DOHH2 (cell line): Measurements from ENCODE around the gene CACNA2D3.

Experiments
- H3F3A ChIP-seq: fragments of 200-600 bp; sonication (generic), shearing (Covaris generic); 2 replicates; pipeline ENCODE4 v1.6.0; 2016; ENCODE audit warnings: antibody characterized with exemption, mild to moderate bottlenecking; ENCODE audit not compliant: control insufficient read depth, insufficient read depth
- H3K27ac ChIP-seq: fragments of 200-600 bp; sonication (generic); 2 replicates; pipeline ENCODE4 v1.5.1; 2014; ENCODE audit warnings: low read depth, mild to moderate bottlenecking, low read length, moderate library complexity
- H3K27me3 ChIP-seq: fragments of 200-600 bp; sonication (generic); 2 replicates; pipeline ENCODE4 v1.6.1; 2014; ENCODE audit warnings: mild to moderate bottlenecking, low read length, mixed read lengths; ENCODE audit not compliant: control insufficient read depth
- H3K36me3 ChIP-seq: fragments of 200-600 bp; sonication (generic); 2 replicates; pipeline ENCODE4 v1.6.1; 2014; ENCODE audit warnings: mild to moderate bottlenecking, low read length, moderate library complexity, mixed read lengths; ENCODE audit not compliant: control insufficient read depth
- H3K4me1 ChIP-seq: fragments of 200-600 bp; sonication (generic); 2 replicates; pipeline ENCODE4 v1.6.1; 2014; ENCODE audit warnings: mild to moderate bottlenecking, low read length, mixed read lengths; ENCODE audit not compliant: control insufficient read depth
- H3K4me2 ChIP-seq: fragments of 200-600 bp; sonication (generic); 2 replicates; pipeline ENCODE4 v1.6.0; 2014; ENCODE audit warnings: mild to moderate bottlenecking, low read length, moderate library complexity
- H3K4me3 ChIP-seq: fragments of 200-600 bp; sonication (generic); 2 replicates; pipeline ENCODE4 v1.5.1; 2014; ENCODE audit warnings: mild to moderate bottlenecking, low read length, mixed read lengths
- H3K79me2 ChIP-seq: fragments of 200-600 bp; sonication (generic); 2 replicates; pipeline ENCODE4 v1.6.1; 2014; ENCODE audit warnings: mild to moderate bottlenecking, low read length, mixed read lengths; ENCODE audit not compliant: control insufficient read depth
- H3K9me2 ChIP-seq: fragments of 200-600 bp; sonication (generic); replicated peaks from 2 replicates; pipeline ENCODE4 v1.6.1; 2014; ENCODE audit warnings: mild to moderate bottlenecking, low read length, mixed read lengths; ENCODE audit not compliant: control insufficient read depth
- H3K9me3 ChIP-seq: fragments of 200-600 bp; sonication (generic); 2 replicates; pipeline ENCODE4 v1.6.1; 2014; ENCODE audit warnings: antibody characterized with exemption, low read length, mixed read lengths; ENCODE audit not compliant: control insufficient read depth, insufficient read depth
- H4K20me1 ChIP-seq: fragments of 200-600 bp; sonication (generic); 2 replicates; pipeline ENCODE4 v1.6.0; 2014; ENCODE audit warnings: low read depth, mild to moderate bottlenecking, antibody characterized with exemption, low read length, moderate library complexity; ENCODE audit not compliant: control insufficient read depth, insufficient read depth
- EZH2phosphoT487 ChIP-seq: fragments of 200-600 bp; sonication (generic); IDR thresholded peaks from 2 replicates; pipeline ENCODE4 v1.6.1; 2017; ENCODE audit warnings: borderline replicate concordance, mild to moderate bottlenecking, antibody characterized with exemption, low read length, moderate library complexity, mixed read lengths
- TF ChIP-seq, protein P1 (sequence below): fragments of 200-600 bp; sonication (generic); IDR thresholded peaks from one replicate; pipeline ENCODE4 v1.5.1; 2014; ENCODE audit warnings: antibody characterized with exemption, mild to moderate bottlenecking, low read depth, low read length; ENCODE audit not compliant: poor library complexity, severe bottlenecking

The CACNA2D3 gene

DNA sequence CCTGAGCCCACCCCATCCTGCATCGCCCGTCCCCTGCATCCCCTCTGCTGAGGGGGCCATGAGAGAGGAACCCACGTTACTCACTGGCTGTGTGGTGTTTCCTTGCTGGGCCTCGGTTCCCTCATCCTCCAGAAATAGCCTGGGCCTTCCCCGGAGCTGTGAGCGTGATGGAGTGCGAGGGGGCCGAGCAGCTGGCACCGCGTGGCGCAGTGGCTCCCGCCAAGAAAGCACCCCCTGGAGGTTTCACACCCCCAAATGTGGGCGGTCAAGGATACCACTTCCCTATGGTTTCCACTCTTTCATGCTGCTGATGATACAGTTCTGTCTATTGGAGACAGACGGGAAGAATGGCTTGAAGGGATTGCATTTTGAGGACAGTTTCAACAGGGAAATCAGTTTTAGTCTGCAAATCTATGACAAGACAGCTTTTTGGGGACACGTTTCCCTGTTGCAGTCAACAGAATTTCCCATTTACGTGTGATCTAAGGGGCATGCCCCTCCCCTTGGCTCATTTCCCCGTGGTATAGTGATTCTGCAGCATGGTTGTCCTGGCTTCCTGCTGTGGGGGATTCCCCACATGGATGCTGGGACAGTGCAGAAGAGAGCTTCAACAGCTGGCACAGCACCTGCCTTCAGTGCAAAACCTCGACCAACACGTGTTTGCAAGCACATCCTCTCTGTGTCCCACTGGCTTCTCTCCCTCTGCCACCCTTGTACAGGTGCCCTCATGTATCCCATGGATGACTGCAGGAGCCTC is 428.0 kb downstream of the CACNA2D3 start:
- Histone ChIP-seq H4K20me1 (no peaks in the 10 kb centered on the region), H3K36me3 (no peaks in the 10 kb centered on the region), H3K9me2 (no peaks in the 10 kb centered on the region), H3K27me3 (no peaks in the 10 kb centered on the region), H3K4me1 (no peaks in the 10 kb centered on the region), H3K79me2 (no peaks in the 10 kb centered on the region), H3K9me3 (no peaks in the 10 kb centered on the region), H3K4me3 (no peak overlapping the region), H3K4me2 (no peak overlapping the region), H3K27ac (no peak overlapping the region), H3F3A (no peaks in the 10 kb centered on the region)
- TF ChIP-seq, protein P1, sequence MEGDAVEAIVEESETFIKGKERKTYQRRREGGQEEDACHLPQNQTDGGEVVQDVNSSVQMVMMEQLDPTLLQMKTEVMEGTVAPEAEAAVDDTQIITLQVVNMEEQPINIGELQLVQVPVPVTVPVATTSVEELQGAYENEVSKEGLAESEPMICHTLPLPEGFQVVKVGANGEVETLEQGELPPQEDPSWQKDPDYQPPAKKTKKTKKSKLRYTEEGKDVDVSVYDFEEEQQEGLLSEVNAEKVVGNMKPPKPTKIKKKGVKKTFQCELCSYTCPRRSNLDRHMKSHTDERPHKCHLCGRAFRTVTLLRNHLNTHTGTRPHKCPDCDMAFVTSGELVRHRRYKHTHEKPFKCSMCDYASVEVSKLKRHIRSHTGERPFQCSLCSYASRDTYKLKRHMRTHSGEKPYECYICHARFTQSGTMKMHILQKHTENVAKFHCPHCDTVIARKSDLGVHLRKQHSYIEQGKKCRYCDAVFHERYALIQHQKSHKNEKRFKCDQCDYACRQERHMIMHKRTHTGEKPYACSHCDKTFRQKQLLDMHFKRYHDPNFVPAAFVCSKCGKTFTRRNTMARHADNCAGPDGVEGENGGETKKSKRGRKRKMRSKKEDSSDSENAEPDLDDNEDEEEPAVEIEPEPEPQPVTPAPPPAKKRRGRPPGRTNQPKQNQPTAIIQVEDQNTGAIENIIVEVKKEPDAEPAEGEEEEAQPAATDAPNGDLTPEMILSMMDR, result no peak
- TF ChIP-seq EZH2phosphoT487, result no peak

DNA sequence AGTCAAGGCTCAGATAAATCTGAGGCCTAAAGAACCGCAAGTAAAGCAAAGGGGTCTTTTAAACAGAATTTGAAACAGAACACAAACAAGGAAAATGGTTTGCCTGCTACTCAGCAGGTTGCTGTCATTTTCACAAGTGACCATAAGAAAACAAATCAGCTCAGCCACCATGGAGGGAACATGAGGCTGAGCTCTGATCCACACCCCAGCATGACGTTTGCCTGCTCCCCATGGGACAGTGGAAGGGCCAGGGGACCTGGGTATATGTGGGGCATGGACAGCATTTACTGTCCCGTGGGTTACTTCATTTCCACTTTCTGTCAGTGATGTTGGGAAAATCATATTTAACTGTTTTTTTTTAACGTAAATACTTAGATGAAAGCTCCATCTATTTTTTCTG is 434.3 kb downstream of the CACNA2D3 start:
- TF ChIP-seq, protein P1, result no peak
- no peak for TF ChIP-seq EZH2phosphoT487
- no peaks in the 10 kb centered on the region for H3K4me1 ChIP-seq

DNA sequence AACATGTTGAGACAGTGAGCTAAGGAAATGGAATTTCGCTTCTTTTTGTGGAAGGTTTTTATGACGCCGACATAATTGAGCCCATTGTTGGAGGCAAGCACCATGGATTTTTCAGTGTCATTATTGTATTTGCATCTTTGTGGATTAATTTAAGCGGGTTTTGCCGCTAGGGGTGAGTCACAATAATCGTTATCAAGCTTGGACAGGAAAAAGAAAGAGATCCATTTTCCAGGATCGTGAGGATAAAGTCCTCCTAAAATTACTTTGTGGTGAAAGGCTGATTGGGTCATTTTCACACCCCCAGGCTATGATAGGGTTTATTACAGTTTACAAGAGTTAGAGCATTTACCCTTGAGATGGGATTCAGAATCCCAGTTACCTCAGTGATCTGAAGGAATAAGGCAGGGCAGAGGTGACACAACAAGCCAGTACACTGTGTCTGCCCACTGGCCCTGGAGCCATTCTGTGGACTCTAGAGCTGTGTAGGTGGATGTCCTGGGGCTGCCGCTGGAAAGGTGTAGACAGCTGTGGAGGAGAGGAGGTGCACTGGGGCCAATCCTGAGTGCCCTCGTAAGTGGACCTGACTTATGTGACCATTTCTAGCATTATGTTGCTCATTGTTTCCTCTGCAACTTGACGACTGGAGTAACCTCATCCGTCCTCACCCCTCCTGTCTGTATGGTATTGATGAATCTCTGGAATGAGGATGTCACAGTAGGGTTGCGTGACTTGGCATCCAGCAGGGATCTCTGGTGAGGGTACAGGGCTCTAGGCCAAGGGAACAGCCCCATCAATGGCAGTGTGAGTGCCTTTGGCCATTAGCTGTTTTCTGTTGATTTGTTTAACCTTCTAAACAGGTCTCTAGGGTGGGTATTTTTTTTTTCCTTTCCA is 435.4 kb downstream of the CACNA2D3 start:
- Histone ChIP-seq H3K27ac (no peak overlapping the region), H3K4me1 (no peaks in the 10 kb centered on the region), H3K4me2 (no peak overlapping the region), H4K20me1 (no peaks in the 10 kb centered on the region), H3K79me2 (no peaks in the 10 kb centered on the region), H3F3A (no peaks in the 10 kb centered on the region), H3K9me3 (no peaks in the 10 kb centered on the region), H3K4me3 (no peak overlapping the region), H3K9me2 (no peaks in the 10 kb centered on the region), H3K36me3 (no peaks in the 10 kb centered on the region), H3K27me3 (no peaks in the 10 kb centered on the region)
- TF ChIP-seq, protein P1, result no peak
- TF ChIP-seq EZH2phosphoT487, result no peak

More for the DNA sequence above, 434.3 kb downstream of the CACNA2D3 start:
- Histone ChIP-seq H3K27ac (no peak overlapping the region), H3K9me2 (no peaks in the 10 kb centered on the region), H3K36me3 (no peaks in the 10 kb centered on the region), H3K9me3 (no peaks in the 10 kb centered on the region), H3F3A (no peaks in the 10 kb centered on the region), H3K27me3 (no peaks in the 10 kb centered on the region), H3K4me2 (no peak overlapping the region), H3K4me3 (no peak overlapping the region), H4K20me1 (no peaks in the 10 kb centered on the region), H3K79me2 (no peaks in the 10 kb centered on the region)
